ENCODE measurements around the gene GRIK3.

Gene GRIK3

DNA sequence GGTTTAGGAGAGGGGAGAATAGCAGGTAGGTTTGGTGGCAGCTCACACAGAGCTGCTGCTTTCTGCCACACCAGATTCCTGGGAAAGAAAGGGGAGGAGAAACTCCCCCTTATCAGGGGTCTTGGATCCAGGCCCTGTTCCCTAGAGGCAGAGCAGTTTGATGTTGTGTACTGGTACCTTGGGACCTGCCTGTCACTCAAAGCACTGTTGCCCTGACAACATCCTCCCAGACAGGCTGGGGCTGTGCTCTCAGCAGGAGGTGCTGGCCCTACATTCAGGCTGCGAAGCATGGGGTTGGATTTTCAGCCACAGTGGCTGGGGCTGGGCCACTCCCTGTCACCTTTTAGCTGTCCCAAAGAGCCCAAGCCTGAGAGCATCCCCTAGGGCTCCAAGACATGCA lies 188.0 kb downstream of the GRIK3 start:
- no peak for DNase-seq

DNA sequence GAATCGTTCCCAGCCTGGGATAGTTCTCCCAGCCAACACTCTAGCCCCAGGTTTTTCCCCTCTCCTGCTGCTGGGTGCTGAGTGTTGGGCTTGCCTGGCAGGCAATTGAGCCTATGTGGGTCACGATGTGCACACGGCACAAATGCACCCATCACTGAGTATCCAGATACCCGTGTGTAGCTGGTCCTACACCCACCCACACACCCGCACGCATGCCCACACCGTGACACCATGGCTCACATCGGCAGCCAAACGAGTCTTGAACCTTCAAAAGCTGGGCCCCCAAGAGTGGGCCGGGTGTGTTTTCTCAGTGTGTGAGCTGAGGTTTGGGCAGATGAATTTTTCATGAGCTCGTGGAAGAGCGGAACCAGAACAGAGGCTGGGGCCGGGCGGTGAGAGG lies 188.5 kb downstream of the GRIK3 start:
- no peak for DNase-seq

GRCh38 chr1:36844917-36845316 lies 189.4 kb downstream of the GRIK3 start:
- DNase-seq: no peak

GRCh38 chr1:36843906-36844610 lies 190.3 kb downstream of the GRIK3 start:
- DNase-seq: no peak

GRCh38 chr1:36843027-36843426 lies 191.3 kb downstream of the GRIK3 start:
- no peak for DNase-seq

- no peak for DNase-seq
Measured at GRCh38 chr1:36842448-36842847, 191.9 kb downstream of the GRIK3 start.

DNA sequence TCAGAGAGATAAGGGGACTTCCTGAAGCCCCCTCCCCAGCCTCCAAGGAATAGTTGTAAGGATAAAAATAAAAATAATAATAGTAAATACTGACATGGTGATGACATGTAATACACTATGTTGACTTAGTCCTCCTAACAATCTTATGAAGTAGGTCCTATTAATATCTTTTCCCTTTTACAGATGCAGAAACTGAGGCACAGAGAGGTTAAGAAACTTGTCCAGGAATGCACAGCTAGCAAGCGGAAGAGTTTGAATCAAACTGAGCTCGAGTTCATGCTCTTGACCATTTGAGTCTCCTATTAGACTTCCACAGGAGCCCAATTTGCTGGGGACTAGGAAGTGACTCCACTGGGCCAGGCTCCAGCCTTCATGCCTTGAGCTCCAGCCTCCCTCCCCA lies 194.8 kb downstream of the GRIK3 start:
- no peak for DNase-seq

GRCh38 chr1:36838888-36839287 lies 195.4 kb downstream of the GRIK3 start:
- no peak for DNase-seq

DNA sequence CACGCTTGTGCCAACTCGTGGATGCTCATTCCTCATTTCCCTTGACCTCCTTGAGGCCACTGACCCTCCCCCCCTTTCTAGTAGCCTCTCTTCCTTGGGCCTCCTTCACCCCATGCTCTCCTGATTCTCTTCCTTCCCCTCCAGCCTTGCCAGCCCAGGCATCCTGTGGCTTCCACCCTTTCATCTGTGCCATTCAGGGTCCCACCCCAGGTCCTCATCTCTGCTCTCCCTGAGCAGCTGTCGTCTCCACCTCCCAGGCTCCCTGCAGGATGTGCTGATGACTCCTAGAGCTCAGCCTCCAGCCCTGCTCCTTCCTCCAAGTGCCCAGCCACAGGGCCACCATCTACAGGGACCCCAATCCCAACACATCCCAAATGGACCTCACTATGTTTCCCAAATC lies 197.4 kb downstream of the GRIK3 start:
- no peak for DNase-seq

DNA sequence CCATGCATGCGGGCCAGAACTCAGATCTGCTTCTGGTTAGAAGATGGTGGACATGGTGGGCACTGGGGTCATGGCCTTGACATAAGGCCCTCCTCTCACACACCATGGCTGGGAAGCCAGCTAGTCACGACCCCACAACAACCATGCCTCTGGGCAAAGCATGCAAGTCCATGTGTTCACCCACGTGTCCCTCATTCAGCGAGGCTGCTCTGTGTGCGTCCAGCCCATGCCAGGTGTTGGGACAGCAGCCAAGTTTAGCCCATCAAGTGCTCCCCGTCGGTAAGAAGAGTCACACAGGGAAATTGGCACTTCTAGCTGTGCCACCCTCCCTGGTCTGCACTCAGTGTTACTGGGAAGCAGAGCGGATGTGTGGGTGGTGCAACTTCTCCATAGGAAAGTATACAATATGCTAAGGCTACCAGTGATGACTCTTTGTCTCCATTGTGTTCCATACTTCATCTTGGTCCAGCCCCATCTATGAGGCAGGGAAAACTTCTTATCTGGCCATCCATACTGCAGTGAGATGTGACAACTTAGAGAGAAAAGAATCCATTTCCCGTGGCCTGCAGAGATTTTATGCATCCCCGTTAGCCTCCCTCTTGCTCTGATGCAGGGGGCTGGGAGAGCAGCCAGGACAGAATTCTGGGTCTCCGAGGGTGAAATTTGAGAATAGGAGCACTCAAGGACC lies 198.0 kb downstream of the GRIK3 start:
- no peak for DNase-seq

DNA sequence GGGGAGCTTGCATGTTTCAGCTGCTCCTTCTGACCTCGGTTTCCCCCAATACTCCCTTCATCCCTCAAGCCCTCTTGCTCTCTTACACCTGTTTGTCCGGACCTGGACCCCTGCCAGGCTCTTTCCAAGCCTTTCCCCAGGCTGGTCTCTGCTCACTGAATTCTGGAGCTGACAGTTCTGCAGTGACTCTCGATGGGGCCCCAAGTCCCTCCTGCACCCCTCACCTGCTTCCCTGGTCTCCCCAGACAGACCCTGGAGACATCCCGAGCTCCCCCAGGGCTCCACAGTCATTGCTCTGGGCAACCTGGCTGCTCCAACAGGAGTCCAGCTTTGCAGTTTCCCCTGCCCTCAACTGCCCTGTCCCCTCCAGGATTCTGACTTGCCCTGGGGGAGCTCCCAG lies 198.6 kb downstream of the GRIK3 start:
- no peak for DNase-seq

DNA sequence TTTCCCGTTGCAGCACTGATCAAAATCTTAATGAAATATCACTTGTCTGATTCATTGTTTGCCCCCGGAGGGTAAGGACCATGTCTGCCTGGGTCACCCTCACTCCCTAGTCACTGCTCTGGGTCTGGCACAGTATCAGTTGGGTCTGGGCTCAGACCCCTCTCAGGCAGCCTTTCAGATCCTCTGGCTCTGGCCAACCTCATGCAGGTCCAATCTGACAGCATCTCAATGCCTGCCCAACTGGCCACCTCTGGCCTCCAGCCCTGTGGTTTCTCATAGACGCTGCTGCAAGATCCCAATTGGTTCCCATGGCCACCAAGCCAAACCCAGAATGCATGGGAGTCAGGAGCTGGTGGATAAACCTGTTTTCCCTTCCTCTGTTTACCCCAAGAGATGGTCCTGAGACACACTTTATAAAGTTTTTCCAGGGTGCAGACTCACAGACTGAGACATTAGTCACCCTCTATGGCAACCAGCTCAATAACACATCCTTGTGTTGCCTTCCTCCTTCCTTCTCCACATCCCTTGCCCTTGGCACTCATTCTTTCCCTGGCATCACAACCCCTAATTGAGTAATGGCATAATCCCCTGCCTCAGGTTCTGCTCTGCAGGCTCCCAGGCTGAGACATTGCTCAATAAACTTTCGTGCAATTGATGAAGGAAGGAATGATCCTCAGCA lies 199.2 kb downstream of the GRIK3 start:
- no peak for DNase-seq

DNA sequence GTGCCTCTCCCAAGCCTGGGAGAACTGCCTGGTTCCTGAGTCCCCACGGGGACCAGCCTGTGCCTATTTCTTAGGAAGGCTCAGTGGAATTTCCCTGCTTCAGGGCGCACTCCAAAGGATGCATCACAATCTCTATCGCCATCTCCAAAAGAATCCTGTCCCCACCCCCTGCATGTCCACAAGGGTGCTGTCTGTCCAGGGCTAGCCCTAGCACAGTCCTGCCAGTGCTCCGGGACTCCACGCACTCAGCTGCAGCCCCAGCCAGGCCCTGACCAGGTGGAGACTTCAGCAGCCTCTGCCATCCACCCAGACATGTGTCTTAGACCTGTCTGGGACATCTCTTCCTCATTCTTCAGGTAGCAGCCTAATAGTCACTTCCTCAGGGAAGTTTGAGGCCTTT lies 199.7 kb downstream of the GRIK3 start:
- no peak for DNase-seq

- DNase-seq: no peak
Measured at GRCh38 chr1:36831186-36831810, 203.0 kb downstream of the GRIK3 start.

GRCh38 chr1:36829961-36830360 lies 204.4 kb downstream of the GRIK3 start:
- DNase-seq: no peak

GRCh38 chr1:36829066-36829465 lies 205.2 kb downstream of the GRIK3 start:
- DNase-seq: no peak

- no peak for DNase-seq
Measured at GRCh38 chr1:36825226-36825625, 209.1 kb downstream of the GRIK3 start.

DNA sequence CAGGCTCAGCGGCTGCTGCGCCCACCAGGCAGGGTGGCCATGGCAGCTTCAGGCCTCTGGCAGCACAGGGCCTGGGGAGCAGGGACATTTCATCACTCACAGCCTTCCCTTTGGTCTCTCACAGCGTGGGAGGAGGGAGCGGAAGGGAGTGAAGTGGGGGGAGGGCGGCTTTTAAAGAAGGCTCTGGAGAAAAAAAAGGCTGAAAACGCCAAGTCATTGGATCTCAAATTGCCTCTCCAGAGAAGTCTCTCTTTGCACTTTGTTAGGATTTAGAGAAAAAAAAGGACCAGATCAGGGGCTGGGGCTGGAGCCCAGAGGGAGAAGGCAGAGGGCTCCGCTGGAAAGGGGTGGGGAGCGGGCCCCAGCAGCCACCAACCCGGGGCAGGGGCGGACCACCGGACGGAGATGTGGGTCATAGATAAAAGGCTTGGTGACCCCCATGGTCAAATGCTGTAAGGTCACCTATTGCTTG lies 209.9 kb downstream of the GRIK3 start:
- DNase-seq: peak; percentile 70

- no peak for DNase-seq
Measured at GRCh38 chr1:36822648-36823047, 211.7 kb downstream of the GRIK3 start.

GRCh38 chr1:36821386-36821785 lies 212.9 kb downstream of the GRIK3 start:
- DNase-seq: no peak

DNA sequence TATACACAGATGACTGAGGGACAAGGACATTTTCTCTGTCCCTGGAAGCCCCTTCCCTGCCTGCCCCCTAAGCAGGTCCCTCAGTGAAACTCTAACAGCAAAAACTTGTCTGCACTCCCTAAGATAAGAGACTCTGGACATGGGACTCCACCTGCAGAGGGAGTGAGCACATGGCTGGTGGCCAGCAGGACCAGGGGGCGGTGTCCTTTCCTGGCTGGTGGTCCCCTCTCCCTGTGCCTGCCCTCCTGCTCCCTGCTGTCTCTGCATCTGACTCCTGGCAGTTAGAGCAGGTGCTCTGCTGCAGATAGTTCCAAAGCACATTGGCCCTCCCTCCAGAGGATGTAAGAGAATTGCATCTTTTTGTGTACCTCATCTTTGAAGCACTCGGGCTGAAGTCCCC lies 215.5 kb downstream of the GRIK3 start:
- no peak for DNase-seq

DNA sequence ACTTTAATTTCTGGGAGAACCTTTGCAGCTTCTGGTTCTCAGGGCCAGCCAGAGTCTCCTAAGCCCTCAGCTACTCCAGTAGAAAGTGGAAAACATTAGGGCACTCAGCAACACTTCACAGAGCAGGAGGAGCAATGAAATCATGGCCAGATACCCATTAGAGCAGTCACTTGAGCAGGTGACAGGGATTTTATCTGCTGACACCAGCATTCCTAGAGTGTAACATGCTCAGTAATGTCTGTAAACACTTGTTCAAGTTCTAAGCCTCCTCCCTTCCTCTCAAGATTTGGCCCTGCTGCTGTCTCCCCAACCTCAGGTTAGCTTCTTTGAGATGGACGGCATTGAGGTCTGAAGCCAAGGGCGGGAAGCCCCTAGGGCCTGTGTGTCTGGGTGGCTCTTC lies 218.0 kb downstream of the GRIK3 start:
- no peak for DNase-seq

- no peak for DNase-seq
Measured at GRCh38 chr1:36814774-36815173, 219.5 kb downstream of the GRIK3 start.

GRCh38 chr1:36814083-36814482 lies 220.2 kb downstream of the GRIK3 start:
- DNase-seq: no peak
